Nucleus accumbens (tissue), 56 donors: ENCODE results near the gene SPANXC.
"Not testable (repeated sequence)": the region's sequence is repeated elsewhere in the genome, so short reads cannot be mapped to it uniquely, and the experiment has no call there.

ENCODE experiments used
- DNase-seq, 56 donors: peaks; one replicate each; lab custom pipeline; 2025; lab: John Stamatoyannopoulos, UW

The SPANXC gene

GRCh38 chrX:141242417-141242816 is at the start of gene SPANXC:
TSS of gene SPANXC (minus strand) at chrX:141242517. CDS start at chrX:141242457, 60 bp downstream.
- DNase-seq = not testable (repeated sequence)

GRCh38 chrX:141279476-141279875 is 37.2 kb upstream of the SPANXC start:
- DNase-seq = no peak

DNA sequence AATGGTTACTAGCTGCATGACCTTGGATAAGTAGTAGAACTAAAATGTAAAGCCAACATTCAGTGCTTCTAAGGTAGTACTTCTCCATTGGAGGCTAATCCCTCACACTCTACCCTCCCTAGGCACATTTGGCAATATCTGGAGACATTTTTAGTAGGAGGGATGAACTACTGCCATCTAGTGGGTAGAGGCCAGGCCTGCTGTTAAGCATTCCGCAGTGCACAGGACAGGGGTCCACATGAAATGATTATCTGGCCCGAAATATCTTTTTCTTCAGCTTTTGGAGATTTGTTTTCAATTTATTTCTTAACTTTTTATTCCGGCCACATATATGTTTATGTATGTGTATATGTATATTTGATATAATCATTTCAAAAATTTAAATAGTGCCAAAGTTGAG is 36.0 kb upstream of the SPANXC start:
- DNase-seq = peak in 11 of 56 donors; percentile 0 to 6 (median 1)

DNA sequence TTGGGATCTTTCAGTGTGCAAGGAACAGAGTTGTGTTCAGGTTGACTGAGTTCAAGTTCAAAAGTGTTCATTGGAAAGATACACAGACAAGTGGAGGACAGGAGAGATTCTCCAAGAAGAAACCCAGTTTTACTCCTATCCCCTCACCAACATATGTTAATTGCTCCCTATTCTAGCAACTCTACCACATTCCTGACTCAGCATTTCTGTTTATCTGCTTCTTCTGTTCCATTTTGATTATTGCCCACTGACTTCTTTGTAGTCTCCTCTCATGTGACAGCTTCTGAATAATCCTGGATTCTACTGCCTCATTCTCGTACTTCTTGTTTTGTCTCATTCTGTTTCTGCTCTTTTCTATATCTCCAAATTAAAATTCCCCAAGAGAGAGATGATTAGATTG is 15.8 kb upstream of the SPANXC start:
- DNase-seq = no peak

GRCh38 chrX:141221611-141222010 is 20.7 kb downstream of the SPANXC start:
- no peak for DNase-seq

DNA sequence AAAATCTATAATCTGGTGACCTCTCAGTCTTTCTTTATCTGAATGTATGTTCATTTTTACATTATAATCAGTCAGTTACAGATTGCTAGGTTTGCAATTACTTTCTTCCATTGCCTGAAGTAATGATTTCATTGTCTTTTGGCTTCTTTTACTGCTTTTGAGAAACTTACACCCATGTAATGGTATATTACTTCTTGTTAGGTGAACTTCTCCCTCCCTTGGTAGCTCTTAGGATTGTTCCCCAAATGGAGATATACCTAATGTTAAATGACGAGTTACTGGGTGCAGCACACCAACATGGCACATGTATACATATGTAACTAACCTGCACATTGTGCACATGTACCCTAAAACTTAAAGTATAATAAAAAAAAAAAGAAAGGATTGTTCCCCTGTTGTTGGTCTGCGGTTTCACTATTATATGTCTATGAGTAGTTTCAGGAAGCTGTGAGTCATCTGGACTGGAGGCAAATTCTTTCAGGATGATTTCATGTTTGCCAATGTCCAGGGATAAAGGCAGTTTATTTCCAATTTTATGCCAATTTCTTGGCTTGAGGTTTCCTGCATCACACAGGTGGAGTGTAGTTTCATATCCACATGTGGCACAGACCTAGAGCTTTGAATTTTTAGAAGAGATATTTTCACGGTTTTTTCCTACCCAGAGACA is 21.8 kb downstream of the SPANXC start:
- DNase-seq = no peak

DNA sequence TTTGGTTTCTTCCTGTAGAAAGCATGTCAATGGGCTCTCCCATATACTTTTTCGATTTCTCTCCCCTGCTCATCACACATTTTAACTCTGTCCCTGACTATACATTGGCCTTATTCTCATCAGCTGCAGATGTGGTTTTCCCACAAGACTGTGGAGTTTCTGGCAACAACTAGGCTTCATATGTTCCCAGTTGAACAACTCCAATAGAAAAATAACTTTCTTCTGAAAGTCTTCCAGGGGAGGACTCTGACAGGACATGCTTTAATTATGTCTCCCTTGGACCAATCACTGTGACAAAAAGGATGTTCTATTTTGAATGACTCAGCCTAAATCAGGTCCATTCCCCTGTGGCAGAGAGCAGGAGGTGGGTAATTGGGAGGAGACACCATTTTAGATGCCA is 28.1 kb downstream of the SPANXC start:
- no peak for DNase-seq

DNA sequence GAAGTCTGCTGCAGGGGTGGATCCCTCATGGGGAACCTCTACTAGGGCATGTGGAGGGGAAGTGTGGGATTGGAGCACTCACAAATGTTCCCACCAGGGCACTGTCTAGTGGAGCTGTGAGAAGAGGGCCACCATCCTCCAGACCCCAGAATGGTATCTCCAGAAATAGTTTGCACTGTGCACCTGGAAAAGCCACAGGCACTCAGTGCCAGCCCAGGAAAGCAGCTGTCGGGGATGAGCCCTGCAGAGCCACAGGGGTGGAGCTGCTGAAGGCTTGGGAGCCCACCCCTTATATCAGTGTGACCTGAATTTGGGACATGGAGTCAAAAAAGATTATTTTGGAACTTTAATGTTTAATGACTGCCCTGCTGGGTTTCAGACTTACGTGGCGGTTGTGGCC is 40.4 kb downstream of the SPANXC start:
- DNase-seq = no peak
